Activated CD4-positive, CD25-positive, alpha-beta regulatory T cell (primary cell): ENCODE results near the gene OSBPL8.
"Not testable (repeated sequence)": the region's sequence is repeated elsewhere in the genome, so short reads cannot be mapped to it uniquely, and the experiment has no call there.

Experiments used
- DNase-seq, 4 experiments: peaks; one replicate each; lab custom pipeline; 2025; lab: John Stamatoyannopoulos, UW

Gene OSBPL8

DNA sequence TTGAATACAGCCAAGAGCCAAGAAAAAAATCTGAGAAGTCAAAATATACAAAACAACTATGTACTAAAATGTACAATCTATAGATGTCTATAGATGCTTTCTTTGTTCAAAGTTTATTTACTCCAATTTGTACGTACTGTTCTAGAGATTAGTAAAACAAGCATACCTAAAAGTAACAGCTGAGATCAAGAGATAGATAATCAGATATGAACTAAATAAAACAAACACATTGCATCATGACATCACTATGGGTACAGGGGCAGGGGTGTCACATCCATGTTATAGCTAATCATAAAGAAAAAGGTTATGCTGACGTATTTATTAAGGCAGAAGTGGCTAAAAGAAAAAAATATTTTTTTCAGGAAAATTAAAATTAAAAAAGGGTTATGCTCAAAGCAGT lies 139.3 kb downstream of the OSBPL8 start:
- DNase-seq = no peak

DNA sequence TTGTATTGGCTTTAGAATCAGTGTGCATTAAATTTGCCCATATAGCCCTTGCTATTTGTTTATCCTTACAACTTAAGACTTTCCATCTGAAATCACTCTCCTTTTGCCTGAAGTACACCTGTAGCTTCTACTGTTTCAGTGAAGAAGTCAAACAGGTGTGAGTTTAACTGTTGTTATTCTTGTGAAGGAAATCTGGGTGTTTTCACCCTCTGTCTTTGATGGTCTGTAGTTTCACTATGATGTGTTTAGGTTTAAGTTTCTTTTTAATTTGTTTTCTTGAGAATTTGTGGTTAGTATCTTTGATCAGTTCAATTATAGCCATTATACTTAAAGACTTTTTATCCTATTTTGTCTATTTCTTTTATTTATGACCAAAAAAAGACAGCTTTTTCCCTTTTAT lies 142.5 kb downstream of the OSBPL8 start:
- no peak for DNase-seq

DNA sequence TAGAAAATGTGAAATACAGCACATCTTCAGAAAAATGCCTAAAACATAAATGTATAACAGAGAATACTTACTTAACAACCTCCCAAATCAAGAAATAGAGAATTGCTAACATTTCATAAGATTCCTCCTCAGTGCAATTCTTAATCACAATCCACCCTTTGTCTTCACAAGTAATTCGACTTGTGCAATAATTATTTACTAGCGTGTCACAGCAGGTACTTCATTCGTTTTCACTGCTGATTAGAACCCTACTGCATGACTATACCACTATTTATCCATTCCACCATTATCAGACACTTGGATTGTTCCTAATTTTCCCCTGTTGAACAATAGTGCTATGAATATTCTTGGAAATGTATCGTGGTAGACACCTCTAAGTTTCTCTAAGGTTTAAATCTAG lies 146.4 kb downstream of the OSBPL8 start:
- no peak for DNase-seq

DNA sequence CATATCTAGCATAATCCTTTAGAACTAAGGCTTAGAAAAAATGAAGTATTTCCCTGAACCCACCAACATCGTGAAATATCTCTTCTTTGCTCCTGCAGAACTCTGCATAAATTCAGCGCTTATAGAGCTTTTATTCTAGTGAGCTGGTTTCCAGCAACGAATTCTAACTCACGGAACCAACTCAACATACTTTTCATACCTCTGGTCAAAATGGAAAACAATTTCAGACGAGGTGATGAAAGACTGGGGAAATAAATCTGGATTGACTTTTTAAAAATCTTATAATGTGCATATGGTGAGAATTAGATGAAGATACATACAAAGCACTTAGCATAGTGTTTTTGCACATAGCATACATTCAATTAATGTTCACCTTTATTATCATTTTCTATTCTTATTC lies 148.8 kb downstream of the OSBPL8 start:
- no peak for DNase-seq

DNA sequence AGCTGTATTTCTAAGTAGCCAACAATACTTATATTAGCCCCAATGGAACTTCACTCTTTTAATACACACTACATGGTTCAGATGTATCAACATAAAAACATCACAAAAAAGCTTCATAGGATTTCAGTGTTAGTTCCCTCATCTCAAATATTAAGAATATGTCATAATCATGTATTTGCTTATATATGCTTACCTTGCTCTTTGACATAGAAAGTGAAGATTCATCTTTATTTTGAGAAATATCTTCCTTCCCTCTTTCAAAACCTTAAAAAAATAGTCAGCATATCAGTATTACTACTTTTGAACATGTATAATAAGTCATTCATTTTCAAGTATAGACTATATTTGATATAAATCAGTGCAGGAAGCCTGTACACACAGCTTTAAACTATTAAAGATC lies 149.2 kb downstream of the OSBPL8 start:
- no peak for DNase-seq

DNA sequence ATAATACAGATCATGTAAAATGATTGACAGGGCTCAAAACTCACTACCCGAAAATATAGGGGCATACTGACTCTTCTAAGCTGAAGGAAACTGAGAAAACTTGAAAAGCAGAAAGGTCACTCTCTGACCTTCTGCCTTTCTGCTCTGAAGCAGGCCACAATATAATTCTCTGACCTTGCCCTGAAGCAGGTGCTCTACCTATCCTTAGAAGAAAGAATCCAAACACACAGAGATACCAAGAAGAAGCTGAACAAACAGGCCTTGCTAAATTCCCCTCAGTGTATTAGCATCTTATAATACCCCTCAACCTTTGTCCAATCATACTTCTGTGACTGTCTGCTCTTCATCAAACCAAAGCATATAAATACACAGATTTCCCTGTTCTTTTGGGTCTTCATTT lies 150.5 kb downstream of the OSBPL8 start:
- DNase-seq = no peak

DNA sequence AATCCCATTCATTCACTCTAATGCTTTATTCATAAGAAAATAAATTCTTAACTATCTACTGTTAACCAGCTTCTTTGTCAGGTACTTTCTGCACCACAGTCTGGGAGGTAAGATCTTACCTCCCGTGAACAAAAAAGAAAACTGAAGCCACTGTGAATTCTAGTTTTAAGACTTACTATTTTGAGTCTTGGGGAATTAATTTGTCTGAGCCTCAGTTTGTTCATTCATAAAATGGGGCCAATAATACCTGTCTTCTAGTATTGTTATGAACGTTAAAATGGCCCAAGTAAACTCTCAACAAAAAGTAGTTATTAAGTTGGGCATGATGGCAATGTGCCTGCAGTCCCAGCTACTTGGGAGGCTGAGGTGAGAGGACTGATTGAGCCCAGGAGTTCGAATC lies 151.9 kb downstream of the OSBPL8 start:
- DNase-seq = no peak

DNA sequence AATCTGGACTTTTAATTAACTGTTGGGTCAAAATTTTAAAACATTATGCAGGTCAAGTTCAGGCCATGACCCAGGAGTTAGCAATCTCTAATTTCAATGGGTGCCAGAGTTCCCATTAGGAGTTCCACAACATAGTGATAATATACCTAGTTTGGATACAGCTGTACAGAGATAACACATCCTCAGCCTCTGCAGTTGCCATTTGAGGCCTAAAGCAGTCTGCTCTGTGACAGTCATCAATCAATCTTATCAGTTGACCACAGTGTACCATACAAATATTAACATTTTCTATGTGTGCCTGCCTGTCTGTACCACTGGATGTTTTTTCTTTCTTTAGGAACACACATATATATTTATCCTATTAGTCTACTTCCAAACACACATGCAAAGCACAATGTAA lies 157.3 kb downstream of the OSBPL8 start:
- DNase-seq = no peak

DNA sequence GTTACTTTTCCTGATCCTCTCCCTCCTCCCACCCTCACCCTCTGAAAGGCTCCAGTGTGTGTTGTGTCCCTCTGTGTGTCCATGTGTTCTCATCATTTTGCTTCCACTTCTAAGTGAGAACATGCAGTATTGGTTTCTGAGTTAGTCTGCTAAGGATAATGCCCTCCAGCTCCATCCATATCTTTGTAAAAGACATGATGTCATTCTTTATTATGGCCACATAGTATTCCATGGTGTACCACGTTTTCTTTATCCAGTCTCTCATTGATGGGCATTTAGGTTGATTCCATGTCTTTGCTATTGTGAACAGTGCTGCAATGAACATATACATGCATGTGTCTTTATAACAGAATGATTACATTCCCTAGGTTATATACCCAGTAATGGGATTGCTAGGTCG lies 159.4 kb downstream of the OSBPL8 start:
- no peak for DNase-seq

DNA sequence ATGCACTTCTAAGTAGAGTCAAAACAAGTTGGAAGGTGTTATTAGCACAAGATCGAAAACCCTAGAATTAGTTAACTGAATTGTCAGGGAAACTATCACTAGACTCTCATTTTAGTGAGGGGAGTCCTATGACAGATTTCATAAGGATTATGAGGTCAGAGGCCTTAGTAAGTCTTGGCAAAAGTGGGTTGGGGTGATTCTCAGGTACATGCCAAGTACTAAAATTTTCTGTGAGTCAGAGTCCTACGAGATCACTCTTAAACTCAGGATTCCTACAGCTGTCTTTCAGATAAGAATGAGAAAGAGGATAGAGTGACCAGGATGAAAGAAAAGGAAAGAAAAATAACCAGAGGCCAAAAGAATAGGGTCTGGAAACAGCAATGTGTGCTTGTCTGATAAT lies 160.5 kb downstream of the OSBPL8 start:
- no peak for DNase-seq

DNA sequence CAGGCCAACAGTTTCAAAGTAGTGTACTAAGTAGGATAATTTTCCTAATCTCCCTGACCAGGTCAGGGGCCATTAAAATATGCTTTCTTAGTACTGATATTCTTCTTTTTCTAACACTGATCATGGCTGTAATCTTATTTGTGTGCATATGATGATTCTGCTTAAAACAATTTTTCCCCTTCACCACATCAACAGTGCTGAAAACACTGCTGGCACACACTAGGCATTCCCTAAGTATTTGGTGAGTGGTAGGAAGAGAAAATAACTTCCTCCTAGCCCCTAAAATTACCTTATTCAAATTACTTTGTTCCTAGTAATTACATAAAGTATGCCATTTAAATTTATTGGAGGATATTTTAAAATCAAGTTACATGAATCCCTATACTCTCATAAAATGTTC lies 161.5 kb downstream of the OSBPL8 start:
- no peak for DNase-seq

DNA sequence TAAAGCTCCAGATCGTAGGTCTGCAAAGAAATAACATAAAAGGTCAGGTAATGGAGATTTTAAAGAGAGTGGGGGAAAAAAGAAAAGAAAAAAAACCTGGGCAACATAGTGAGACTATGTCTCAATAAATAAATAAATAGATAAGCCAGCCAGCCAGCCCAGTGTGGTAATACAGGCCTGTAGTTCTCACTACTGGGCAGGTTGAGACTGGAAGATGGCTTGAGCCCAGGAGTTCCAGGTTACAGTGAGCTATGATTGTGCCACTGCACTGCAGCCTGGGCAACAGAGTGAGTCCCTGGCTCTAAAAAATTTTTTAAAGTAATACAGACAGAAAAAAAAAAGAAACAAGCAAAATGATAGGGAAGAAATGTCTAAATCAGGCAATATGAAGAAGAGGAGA lies 168.1 kb downstream of the OSBPL8 start:
- no peak for DNase-seq

DNA sequence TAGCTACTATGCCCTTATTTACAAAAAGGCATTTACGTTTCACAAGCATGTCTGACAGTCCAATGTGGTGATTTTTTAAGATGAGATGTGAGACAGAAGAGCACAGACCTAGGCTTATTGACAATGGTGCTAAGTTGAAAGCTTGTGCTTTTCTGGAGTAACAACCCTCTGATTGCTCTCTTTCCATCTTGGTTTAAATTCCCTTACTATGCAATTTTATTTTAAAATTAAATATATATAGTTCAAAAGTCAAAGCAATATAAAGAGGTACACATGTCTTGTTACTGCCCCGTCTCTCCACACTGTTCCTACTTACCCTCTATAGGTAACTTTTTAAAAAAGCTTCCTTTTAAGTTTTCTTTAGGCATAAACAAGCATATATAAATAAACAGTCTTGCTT lies 172.0 kb downstream of the OSBPL8 start:
- no peak for DNase-seq

DNA sequence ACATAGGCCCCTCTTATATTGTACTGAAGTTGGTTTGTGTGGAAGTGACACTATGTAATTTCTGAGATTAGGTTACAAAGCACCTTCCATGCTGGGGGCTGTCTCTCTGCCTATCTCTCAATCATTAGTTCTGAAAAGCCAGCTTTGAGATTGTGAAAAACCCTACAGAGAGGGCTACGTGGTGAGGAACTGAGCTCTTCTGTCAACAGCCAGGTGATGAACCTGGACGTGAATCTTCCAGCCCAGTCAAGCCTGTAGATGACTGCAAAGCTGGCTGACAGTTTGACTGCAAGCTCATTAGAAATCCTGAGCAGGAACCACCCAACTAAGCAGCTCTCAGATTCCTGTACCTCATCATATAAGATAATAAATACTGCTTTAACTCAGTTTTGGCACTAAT lies 175.0 kb downstream of the OSBPL8 start:
- DNase-seq = no peak

DNA sequence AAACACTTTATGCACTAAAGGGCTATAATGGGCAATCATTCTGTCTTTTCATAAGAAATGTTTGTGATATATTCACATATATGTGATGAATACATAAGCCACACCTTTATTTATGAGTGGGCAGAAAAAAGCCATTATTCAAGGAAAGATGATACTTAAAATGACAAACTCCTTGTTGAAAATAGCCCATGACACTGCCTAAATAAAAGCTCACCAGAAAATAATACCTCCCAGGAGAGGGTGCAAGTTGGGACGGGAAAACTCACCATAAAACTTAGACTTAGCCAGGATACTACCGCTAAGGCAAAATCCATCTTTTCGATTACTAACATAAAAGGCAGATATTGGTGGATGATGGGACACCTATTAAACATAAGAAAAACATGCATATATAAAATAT lies 175.6 kb downstream of the OSBPL8 start:
- DNase-seq = no peak

DNA sequence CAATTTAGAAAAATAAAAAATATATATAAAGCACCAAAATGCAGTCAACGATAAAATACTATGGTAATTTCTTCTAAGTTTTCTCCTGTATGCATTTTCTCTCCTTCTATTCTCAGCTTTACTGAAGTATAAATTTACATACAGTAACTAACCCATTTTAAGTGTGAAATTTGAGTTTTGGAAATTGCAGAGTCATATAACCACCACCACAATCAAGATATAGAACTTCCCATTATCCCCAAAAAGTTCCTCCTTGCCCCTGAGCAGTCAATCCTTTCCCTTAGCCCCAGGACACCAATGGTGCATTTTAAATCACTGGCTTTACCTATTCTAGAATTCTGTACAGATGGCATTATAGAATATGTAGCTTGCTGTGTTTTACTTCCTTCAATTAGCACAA lies 180.3 kb downstream of the OSBPL8 start:
- DNase-seq = no peak

DNA sequence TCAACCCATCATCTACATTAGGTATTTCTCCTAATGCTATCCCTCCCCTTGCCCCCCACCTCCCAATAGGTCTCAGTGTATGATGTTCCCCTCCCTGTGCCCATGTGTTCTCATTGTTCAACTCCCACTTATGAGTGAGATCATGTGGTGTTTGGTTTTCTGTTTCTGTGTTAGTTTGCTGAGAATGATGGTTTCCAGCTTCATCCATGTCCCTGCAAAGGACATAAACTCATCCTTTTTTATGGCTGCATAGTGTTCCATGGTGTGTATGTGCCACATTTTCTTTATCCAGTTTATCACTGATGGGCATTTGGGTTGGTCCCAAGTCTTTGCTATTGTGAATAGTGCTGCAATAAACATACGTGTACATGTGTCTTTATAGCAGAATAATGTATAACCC lies 182.7 kb downstream of the OSBPL8 start:
- DNase-seq = not testable (repeated sequence)

DNA sequence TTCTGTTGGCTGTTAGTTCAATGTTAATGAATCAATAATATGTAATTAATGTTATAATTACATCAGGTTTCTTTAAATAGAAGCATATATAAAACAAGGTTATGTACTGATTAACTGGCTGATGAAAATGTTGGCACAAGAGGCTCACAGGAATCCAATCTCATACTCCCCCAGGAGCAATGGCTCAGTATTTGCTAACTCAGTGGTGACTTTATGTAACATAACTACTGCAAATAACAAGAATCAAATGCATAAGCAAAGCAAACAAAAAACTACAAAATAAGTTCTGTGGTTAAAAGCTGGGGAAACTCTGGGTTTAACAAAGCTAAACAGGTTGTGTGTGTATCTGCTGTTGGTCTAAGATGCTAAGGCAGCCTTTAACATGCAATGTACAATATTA lies 183.6 kb downstream of the OSBPL8 start:
- no peak for DNase-seq

DNA sequence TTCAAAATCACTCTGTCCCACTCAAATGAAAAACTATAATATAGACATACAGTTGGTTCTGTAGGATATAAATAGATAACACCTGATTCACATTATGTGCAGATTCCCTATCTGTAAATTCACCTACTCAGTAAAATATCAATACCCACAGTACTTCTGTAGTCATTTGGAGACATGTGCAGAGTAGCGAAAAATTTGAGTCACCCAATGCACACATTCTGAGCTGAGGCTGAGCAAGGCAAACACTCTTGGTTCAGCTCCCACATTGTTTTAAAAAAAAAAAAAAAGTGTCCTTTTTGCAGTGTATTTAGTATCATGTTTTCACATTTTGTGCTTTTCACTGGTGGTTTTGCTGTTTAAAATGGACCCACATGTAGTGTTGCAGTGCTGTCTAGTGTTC lies 184.1 kb downstream of the OSBPL8 start:
- no peak for DNase-seq

DNA sequence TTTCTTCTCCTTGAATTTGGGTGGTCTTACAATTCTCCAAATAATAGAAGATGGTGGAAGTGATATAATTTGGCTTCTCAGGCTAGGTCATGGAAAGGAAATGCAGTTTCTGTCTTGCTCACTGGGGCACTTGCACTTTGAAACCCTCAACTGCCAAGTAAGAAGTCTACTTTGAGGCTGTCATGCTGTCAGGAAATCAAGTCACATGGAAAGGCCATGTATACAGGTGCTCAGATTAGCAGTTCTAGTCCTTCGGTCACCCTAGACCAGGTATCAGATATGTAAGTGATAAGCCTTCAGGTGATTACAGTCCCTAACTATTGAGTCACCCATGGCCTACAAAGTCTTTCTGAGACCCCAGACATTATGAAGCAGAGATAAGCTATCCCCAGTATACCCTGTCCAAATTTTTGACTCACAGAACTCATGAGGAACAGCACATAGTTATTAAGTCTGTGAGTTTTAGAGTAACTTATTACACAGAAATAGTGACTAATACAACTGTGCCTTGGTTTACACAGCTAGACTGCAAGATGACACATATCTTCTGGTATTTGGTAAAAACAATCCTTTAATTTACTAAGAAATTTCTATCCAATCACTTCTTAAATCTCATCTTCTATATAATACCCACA lies 185.1 kb downstream of the OSBPL8 start:
- DNase-seq = no peak

DNA sequence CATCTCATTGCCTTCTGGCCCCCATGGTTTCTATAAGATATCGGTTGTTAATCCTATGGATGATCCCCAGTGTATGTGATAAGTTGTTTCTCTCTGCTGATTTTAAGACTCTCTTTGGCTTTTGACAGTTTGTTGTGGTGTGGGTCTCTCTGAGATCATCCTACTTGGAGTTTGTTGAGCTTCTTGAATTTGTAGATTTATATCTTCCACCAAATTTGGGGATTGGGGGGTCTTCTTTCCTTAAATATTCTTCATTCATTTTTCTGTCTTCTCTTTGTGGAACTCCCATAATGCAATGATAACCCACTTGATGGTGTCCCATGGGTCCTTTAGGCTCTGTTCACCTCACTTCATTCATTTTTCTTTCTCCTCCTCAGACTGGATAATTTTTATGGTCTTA lies 191.3 kb downstream of the OSBPL8 start:
- DNase-seq = no peak

DNA sequence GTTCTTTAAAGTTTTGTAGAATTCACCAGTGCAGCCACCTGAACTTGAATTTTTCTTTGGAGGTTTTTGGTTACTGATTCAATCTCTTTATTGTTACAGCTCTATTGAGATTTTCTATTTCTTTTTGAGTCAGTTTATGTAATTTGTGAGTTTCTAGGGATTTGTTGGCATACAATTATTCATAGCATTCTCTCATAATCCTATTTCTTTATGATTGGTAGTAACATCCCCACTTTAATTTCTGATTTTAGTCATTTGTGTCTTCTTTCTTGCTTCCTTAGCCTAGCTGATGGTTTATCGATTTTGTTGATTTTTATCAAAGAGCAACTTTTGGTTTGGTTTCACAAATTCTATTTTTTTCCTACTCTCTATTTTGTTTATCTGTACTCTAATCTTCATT lies 193.4 kb downstream of the OSBPL8 start:
- DNase-seq = no peak

DNA sequence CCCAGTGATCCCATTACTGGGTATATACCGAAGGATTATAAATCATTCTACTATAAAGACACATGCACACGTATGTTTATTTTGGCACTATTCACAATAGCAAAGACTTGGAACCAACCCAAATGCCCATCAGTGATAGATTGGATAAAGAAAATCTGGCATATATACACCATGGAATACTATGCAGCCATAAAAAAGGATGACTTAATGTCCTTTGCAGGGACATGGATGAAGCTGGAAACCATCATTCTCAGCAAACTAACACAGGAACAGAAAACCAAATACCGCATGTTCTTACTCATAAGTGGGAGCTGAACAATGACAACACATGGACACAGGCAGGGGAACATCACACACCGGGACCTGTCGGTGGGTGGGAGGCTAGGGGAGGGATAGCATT lies 195.4 kb downstream of the OSBPL8 start:
- not testable (repeated sequence) for DNase-seq

DNA sequence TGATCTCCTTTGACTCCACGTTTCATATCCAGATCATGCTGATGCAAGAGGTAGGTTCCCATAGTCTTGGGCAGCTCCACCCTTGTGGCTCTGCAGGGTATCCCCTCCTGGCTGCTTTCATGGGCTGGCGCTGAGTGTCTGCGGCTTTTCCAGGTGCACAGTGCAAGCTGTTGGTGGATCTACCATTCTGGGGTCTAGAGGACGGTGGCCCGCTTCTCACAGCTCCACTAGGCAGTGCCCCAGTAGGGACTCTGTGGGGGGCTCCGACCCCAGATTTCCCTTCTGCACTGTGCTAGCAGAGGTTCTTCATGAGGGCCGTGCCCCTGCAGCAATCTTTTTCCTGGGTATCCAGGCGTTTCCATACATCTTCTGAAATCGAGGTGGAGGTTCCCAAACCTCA lies 199.3 kb downstream of the OSBPL8 start:
- DNase-seq = no peak

DNA sequence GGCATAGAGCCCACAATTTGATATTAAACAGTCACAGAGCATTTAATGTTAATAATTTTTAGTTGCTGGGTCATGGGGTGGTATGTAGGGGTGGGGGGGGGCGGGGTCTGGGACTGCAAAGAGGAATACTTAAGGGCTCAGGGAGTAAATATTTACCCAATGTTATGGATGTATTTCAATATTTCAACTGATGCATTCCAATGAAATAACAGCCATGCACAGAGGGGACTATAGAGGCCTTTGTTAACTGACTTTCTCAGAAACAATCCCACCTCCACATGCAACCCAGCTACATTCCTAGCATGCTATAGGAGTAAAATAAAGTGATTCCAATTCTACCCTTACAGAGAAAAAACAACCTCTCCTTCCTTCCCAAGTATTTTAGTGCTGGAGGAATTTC lies 203.5 kb downstream of the OSBPL8 start:
- no peak for DNase-seq
